CD8-positive, alpha-beta memory T cell (primary cell): ENCODE measurements around the gene STAG3. TPM values are rescaled to one million over a fixed set of nuclear protein-coding genes. Genes with fewer than 3 reads are reported as not detected.
"Not testable (repeated sequence)": the region's sequence is repeated elsewhere in the genome, so short reads cannot be mapped to it uniquely, and the experiment has no call there.

Experiments used
- CTCF ChIA-PET: fragments of 350-600 bp; sonication (Branson Sonifier 250); formaldehyde crosslinking; loops from one replicate; lab custom pipeline; 2021; ENCODE audit warnings: antibody characterized with exemption; lab: Charles Lee
- POLR2A ChIA-PET: fragments of 350-600 bp; sonication (Branson Sonifier 250); formaldehyde crosslinking; loops from one replicate; lab custom pipeline; 2021; ENCODE audit warnings: antibody characterized with exemption; lab: Charles Lee
- DNase-seq, 5 donors: peaks; one replicate each; pipeline versions ENCODE4 v3.0.0 to v3.0.0-alpha.2; 2020 to 2022; ENCODE audit warnings: mixed read lengths in 1 of 5
- H3K27ac ChIP-seq: one replicate; pipeline ENCODE4 v1.7.0; 2013; ENCODE audit warnings: low read depth, mild to moderate bottlenecking, low read length, moderate library complexity
- H3K27me3 ChIP-seq: 2 replicates; pipeline ENCODE4 v1.7.0; 2013; ENCODE audit warnings: low read length, mild to moderate bottlenecking; ENCODE audit not compliant: insufficient read depth, poor library complexity, severe bottlenecking
- H3K36me3 ChIP-seq: 2 replicates; pipeline ENCODE4 v1.7.0; 2013; ENCODE audit warnings: mild to moderate bottlenecking, low read length, moderate library complexity; ENCODE audit not compliant: insufficient read depth
- H3K4me1 ChIP-seq: 2 replicates; pipeline ENCODE4 v1.7.0; 2013; ENCODE audit warnings: mild to moderate bottlenecking, low read length, moderate library complexity; ENCODE audit not compliant: insufficient read depth
- H3K4me3 ChIP-seq: 2 replicates; pipeline ENCODE4 v1.7.0; 2013; ENCODE audit warnings: mild to moderate bottlenecking, low read length
- H3K9me3 ChIP-seq: 2 replicates; pipeline ENCODE4 v1.7.0; 2013; ENCODE audit warnings: mild to moderate bottlenecking, low read length
- H3K27ac Mint-ChIP-seq, 8 donors: one replicate each; pipeline ENCODE4 v1.8.0; 2020 to 2021; ENCODE audit warnings: mixed read lengths in 8 of 8, mild to moderate bottlenecking in 6 of 8, inconsistent platforms in 3 of 8, moderate library complexity in 3 of 8
- H3K27me3 Mint-ChIP-seq, 2 donors: one replicate each; pipeline ENCODE4 v1.8.0; 2020 to 2021; ENCODE audit warnings: mixed read lengths in 2 of 2, mild to moderate bottlenecking in 1 of 2, moderate library complexity in 1 of 2
- H3K36me3 Mint-ChIP-seq, 3 donors: one replicate each; pipeline ENCODE4 v1.8.0; 2020 to 2021; ENCODE audit warnings: mixed read lengths in 3 of 3, inconsistent platforms in 1 of 3, mild to moderate bottlenecking in 1 of 3
- H3K4me1 Mint-ChIP-seq, 3 donors: one replicate each; pipeline ENCODE4 v1.8.0; 2020 to 2021; ENCODE audit warnings: mixed read lengths in 3 of 3, inconsistent platforms in 1 of 3, mild to moderate bottlenecking in 1 of 3
- H3K4me3 Mint-ChIP-seq, 7 donors: one replicate each; pipeline ENCODE4 v1.8.0; 2020 to 2021; ENCODE audit warnings: mixed read lengths in 7 of 7, mild to moderate bottlenecking in 6 of 7, moderate library complexity in 4 of 7, inconsistent platforms in 2 of 7
- H3K9me3 Mint-ChIP-seq, 5 donors: one replicate each; pipeline ENCODE4 v1.8.0; 2020 to 2022; ENCODE audit warnings: mixed read lengths in 5 of 5, mild to moderate bottlenecking in 3 of 5, moderate library complexity in 2 of 5, inconsistent platforms in 1 of 5
- polyA plus RNA-seq: library from polyadenylated mRNA; unstranded; fragments of 300-500 nt; fragmentation: Illumina TruSeq; gene quantifications from one replicate; pipeline ENCODE4 v1.2.3, GENCODE V29; 2021
- total RNA-seq, 2 experiments: library from RNA; stranded (reverse); gene quantifications; one replicate each; pipeline ENCODE4 v1.2.3, GENCODE V29; 2021

STAG3 gene
- total and polyA plus RNA-seq, 3 experiments from 2014 or later: 1.5 to 5.1 (median 5.0) TPM

- Mint-ChIP-seq H3K9me3 (no peaks in the 10 kb centered on the region), H3K27ac (peak overlapping the region in 4 of 8 donors; percentile 55 to 66 (median 63)), H3K36me3 (peaks cover 0 to 15% (median 0%) of the 10 kb centered on the region in 3 donors), H3K4me1 (peaks cover 33 to 59% (median 41%) of the 10 kb centered on the region in 3 donors), H3K4me3 (no peak overlapping the region), H3K27me3 (peaks cover 0 to 1% of the 10 kb centered on the region in 2 donors)
- DNase-seq: no peak
- H3K4me3 ChIP-seq: no peak overlapping the region
- H3K27me3 ChIP-seq: no peaks in the 10 kb centered on the region
- H3K27ac ChIP-seq: no peak overlapping the region
- peaks cover 42% of the 10 kb centered on the region for H3K4me1 ChIP-seq
- ChIA-PET POLR2A (no interaction called here), CTCF (interaction anchor here (0.7 to 10.2 kb wide), 3 partner anchors 36 to 84 kb away, joined by 4 to 88 read pairs (median 6); no protein-coding TSS in a partner anchor)
- no peaks in the 10 kb centered on the region for H3K36me3 ChIP-seq
- no peaks in the 10 kb centered on the region for H3K9me3 ChIP-seq
These were observed 38.2 kb downstream of the STAG3 start for GRCh38 chr7:100215895-100216294.

DNA sequence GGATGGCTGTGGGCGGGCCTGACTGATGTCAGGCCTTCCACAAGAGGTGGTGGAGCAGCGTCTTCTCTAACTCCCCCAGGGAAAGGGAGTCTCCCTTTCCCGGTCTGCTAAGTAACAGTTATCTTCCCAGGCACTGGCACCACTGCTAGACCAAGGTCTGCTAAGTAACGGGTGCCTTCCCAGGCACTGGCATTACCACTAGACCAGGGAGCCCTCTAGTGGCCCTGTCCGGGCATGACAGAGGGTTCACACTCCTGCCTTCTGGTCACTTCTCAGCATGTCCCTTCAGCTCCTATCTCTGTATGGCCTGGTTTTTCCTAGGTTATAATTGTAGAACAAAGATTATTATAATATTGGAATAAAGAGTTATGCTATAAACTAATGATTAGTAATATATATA lies 40.2 kb downstream of the STAG3 start:
- peak overlapping the region; percentile 72 for H3K27ac ChIP-seq
- peaks cover 43% of the 10 kb centered on the region for H3K4me1 ChIP-seq
- H3K27me3 ChIP-seq, POLR2A ChIA-PET, H3K27me3 Mint-ChIP-seq, H3K4me3 ChIP-seq, H3K9me3 ChIP-seq, H3K36me3 ChIP-seq, H3K9me3 Mint-ChIP-seq: not testable (repeated sequence)
- DNase-seq: peak; percentile 59 to 82 (median 66)
- Mint-ChIP-seq H3K36me3 (peaks cover 0 to 35% (median 3%) of the 10 kb centered on the region in 3 donors), H3K27ac (peak overlapping the region in 7 of 8 donors; percentile 47 to 99 (median 98)), H3K4me1 (peaks cover 41 to 63% (median 47%) of the 10 kb centered on the region in 3 donors), H3K4me3 (peak overlapping the region; percentile 84 to 94 (median 87))
- CTCF ChIA-PET: interaction anchor here (0.7 to 10.2 kb wide), 15 partner anchors 8 to 127 kb away, joined by 3 to 88 read pairs (median 5); partner anchors contain the start of genes GAL3ST4, LAMTOR4, MBLAC1 and MCM7

DNA sequence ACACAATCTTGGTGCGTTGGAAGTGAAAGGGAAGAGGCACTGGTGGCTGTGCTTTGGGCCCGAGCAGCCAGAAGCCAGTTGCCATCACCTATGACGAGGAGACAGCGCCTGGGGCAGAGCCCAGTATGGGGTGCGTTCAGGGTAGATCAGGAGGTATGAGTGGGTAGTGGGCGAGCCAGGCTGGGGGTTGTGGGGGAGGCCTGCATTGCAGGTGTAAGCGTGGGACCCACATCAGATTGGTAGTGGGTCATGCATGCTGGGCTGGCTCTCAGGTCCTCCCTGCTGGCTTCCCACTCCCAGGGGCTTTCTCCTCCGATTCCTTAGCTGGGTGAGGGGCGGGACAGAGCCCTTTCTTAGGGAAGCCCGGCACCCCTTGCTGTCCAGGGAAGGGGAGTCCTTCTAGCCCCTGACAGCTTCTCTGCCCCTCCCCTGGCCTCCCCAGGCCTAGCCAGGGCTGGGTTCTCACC lies 41.6 kb downstream of the STAG3 start:
- H3K9me3 ChIP-seq: no peaks in the 10 kb centered on the region
- no peaks in the 10 kb centered on the region for H3K9me3 Mint-ChIP-seq

DNA sequence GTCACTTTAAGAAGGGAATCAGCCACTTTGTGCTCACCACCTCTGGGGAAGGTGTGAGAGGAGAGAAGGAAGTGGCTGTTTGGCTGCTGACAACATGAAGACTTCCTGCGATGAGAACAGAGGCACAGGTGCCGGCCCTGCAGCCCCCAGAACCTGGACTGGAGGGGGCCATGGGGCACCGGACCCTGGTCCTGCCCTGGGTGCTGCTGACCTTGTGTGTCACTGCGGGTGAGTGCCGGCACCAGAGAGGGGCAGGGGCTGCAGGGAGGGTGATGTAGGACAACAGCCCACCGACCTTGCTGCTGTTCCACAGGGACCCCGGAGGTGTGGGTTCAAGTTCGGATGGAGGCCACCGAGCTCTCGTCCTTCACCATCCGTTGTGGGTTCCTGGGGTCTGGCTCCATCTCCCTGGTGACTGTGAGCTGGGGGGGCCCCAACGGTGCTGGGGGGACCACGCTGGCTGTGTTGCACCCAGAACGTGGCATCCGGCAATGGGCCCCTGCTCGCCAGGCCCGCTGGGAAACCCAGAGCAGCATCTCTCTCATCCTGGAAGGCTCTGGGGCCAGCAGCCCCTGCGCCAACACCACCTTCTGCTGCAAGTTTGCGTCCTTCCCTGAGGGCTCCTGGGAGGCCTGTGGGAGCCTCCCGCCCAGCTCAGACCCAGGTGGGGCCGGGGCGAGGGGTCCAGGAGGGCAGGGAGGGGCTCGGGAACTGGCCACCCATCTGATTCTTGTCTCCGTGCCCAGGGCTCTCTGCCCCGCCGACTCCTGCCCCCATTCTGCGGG lies 42.3 kb downstream of the STAG3 start, which contains the start of gene PVRIG:
Gene PVRIG, plus strand, starts transcription at position 149 of the 785 bp plus-strand sequence. Its CDS starts 22 bp downstream, at position 171.
- Mint-ChIP-seq H3K4me3 (peak within 1 kb of the TSS; percentile 89 to 98 (median 95)), H3K4me1 (peaks cover 53 to 75% (median 61%) of the 10 kb centered on the region in 3 donors), H3K27ac (peak within 1 kb of the TSS; percentile 94 to 100 (median 99)), H3K36me3 (peaks cover 0 to 56% (median 7%) of the 10 kb centered on the region in 3 donors)
- H3K4me3 ChIP-seq: peak within 1 kb of the TSS; percentile 95
- H3K27me3 ChIP-seq, H3K9me3 ChIP-seq, H3K9me3 Mint-ChIP-seq, H3K36me3 ChIP-seq, H3K27me3 Mint-ChIP-seq: not testable (repeated sequence)
- H3K27ac ChIP-seq: peak within 1 kb of the TSS; percentile 89
- ChIA-PET CTCF (interaction anchor here (1.4 to 10.2 kb wide), 2 partner anchors 88 to 94 kb away, joined by 4 to 88 read pairs; partner anchors contain the start of gene MBLAC1), POLR2A (interaction anchor here (2.1 kb wide), 1 partner anchor 42 kb away, joined by 5 read pairs; the partner anchor contains the start of genes GPC2 and STAG3)
- H3K4me1 ChIP-seq: peaks cover 55% of the 10 kb centered on the region
- peak in 4 of 5 donors; percentile 27 to 70 (median 60) for DNase-seq

More for the DNA sequence above, 41.6 kb downstream of the STAG3 start:
- peak overlapping the region; percentile 89 to 98 (median 95) for H3K4me3 Mint-ChIP-seq
- ChIA-PET POLR2A (interaction anchor here (0.6 to 1.0 kb wide), 2 partner anchors 42 to 68 kb away, joined by 3 read pairs; partner anchors contain the start of gene GPC2), CTCF (interaction anchor here (1.1 to 10.2 kb wide), 4 partner anchors 38 to 93 kb away, joined by 4 to 88 read pairs (median 6); partner anchors contain the start of gene MBLAC1)
- Histone ChIP-seq H3K27me3 (no peaks in the 10 kb centered on the region), H3K36me3 (no peaks in the 10 kb centered on the region), H3K4me3 (peak overlapping the region; percentile 95), H3K4me1 (peaks cover 55% of the 10 kb centered on the region), H3K27ac (peak overlapping the region; percentile 89)
- H3K4me1 Mint-ChIP-seq: peaks cover 48 to 73% (median 56%) of the 10 kb centered on the region in 3 donors
- peak in 1 of 5 donors; percentile 59 for DNase-seq
- peaks cover 0 to 7% of the 10 kb centered on the region in 2 donors for H3K27me3 Mint-ChIP-seq
- peak overlapping the region; percentile 92 to 100 (median 99) for H3K27ac Mint-ChIP-seq
- peaks cover 0 to 49% (median 4%) of the 10 kb centered on the region in 3 donors for H3K36me3 Mint-ChIP-seq

GRCh38 chr7:100220586-100221230 lies 43.0 kb downstream of the STAG3 start:
- H3K4me1 ChIP-seq: peaks cover 52% of the 10 kb centered on the region
- Mint-ChIP-seq H3K4me1 (peaks cover 57 to 74% (median 61%) of the 10 kb centered on the region in 3 donors), H3K9me3 (no peaks in the 10 kb centered on the region), H3K27me3 (peaks cover 0 to 7% of the 10 kb centered on the region in 2 donors), H3K36me3 (peaks cover 0 to 60% (median 7%) of the 10 kb centered on the region in 3 donors), H3K4me3 (peak overlapping the region; percentile 89 to 98 (median 95)), H3K27ac (peak overlapping the region; percentile 94 to 100 (median 99))
- peak overlapping the region; percentile 95 for H3K4me3 ChIP-seq
- H3K27ac ChIP-seq: peak overlapping the region; percentile 89
- no peaks in the 10 kb centered on the region for H3K27me3 ChIP-seq
- no peaks in the 10 kb centered on the region for H3K9me3 ChIP-seq
- POLR2A ChIA-PET: interaction anchor here (1.2 to 2.1 kb wide), 3 partner anchors 10 to 43 kb away, joined by 3 to 5 read pairs (median 4); partner anchors contain the start of genes GPC2 and STAG3
- CTCF ChIA-PET: interaction anchor here (0.6 to 10.2 kb wide), 3 partner anchors 89 to 248 kb away, joined by 3 to 88 read pairs (median 4); partner anchors contain the start of gene MBLAC1
- DNase-seq: peak in 1 of 5 donors; percentile 39
- no peaks in the 10 kb centered on the region for H3K36me3 ChIP-seq

DNA sequence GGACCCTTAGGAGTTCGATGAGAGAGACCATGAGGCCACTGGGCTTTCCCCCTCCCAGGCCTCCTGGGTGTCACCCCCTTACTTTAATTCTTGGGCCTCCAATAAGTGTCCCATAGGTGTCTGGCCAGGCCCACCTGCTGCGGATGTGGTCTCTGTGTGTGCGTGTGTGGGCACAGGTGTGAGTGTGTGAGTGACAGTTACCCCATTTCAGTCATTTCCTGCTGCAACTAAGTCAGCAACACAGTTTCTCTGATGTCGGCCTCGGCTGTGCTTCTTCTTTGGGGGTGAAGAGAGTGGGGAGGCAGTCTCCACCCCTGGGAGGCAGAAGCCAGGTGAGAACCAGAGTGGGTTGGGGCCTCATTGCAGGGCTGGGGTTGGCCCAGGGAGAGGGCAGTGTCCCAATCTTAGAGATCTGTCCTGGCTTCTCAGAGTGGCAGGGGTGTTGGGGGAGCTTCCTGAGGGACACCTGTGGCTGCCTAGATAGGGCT lies 43.6 kb downstream of the STAG3 start:
- peaks cover 0 to 62% (median 7%) of the 10 kb centered on the region in 3 donors for H3K36me3 Mint-ChIP-seq
- peaks cover 59 to 77% (median 66%) of the 10 kb centered on the region in 3 donors for H3K4me1 Mint-ChIP-seq
- peaks cover 0 to 7% of the 10 kb centered on the region in 2 donors for H3K27me3 Mint-ChIP-seq
- H3K9me3 Mint-ChIP-seq: no peaks in the 10 kb centered on the region
- Histone ChIP-seq H3K9me3 (no peaks in the 10 kb centered on the region), H3K4me3 (peak overlapping the region; percentile 95), H3K27ac (peak overlapping the region; percentile 89), H3K36me3 (no peaks in the 10 kb centered on the region), H3K27me3 (no peaks in the 10 kb centered on the region), H3K4me1 (peaks cover 52% of the 10 kb centered on the region)
- peak overlapping the region; percentile 94 to 100 (median 99) for H3K27ac Mint-ChIP-seq
- peak; percentile 69 to 93 (median 89) for DNase-seq
- ChIA-PET POLR2A (interaction anchor here (1.2 to 2.1 kb wide), 4 partner anchors 11 to 123 kb away, joined by 3 to 5 read pairs (median 4); partner anchors contain the start of genes GPC2 and STAG3), CTCF (interaction anchor here (0.6 to 10.2 kb wide), 3 partner anchors 31 to 248 kb away, joined by 3 to 88 read pairs (median 6); no protein-coding TSS in a partner anchor)
- peak overlapping the region; percentile 89 to 98 (median 95) for H3K4me3 Mint-ChIP-seq
